ENCODE data around the gene UCKL1. TPM values are rescaled to one million over a fixed set of nuclear protein-coding genes. Genes with fewer than 3 reads are reported as not detected.
A peak's percentile ranks its signal among the peaks of the same experiment; 100 is the strongest.
"Not testable (repeated sequence)": the region's sequence is repeated elsewhere in the genome, so short reads cannot be mapped to it uniquely, and the experiment has no call there.

Gene UCKL1
- total RNA-seq, 1 donor from 2014 or later, result 50.1 TPM

GRCh38 chr20:63976980-63977738 lies 20.9 kb upstream of the UCKL1 start:
- Histone ChIP-seq H3K4me1 (peaks cover 54% of the 10 kb centered on the region), H3K36me3 (no peaks in the 10 kb centered on the region), H3K4me3 (no peak overlapping the region), H3K27me3 (no peaks in the 10 kb centered on the region), H3K27ac (no peak overlapping the region), H3K9me3 (no peaks in the 10 kb centered on the region)
- TF ChIP-seq CTCF (IDR thresholded peaks at IDR 0.05) (no peak), POLR2AphosphoS5 (IDR thresholded peaks at IDR 0.05; ENCODE audit: insufficient read depth in 1 of 2, low read depth in 1 of 2) (no peak), POLR2A (IDR thresholded peaks at IDR 0.05) (no peak)
- intact Hi-C loops (cut with DNase I), result no loop called here
- DNase-seq (ENCODE audit: extremely low spot score in 2 of 2), result no peak

- intact Hi-C loops (cut with DNase I); DNase-seq (ENCODE audit: extremely low spot score in 2 of 2); H3K4me3 ChIP-seq; H3K27ac ChIP-seq; H3K9me3 ChIP-seq; H3K27me3 ChIP-seq; H3K36me3 ChIP-seq: not testable (repeated sequence)
- H3K4me1 ChIP-seq, result peaks cover 50% of the 10 kb centered on the region
These were observed 20.3 kb upstream of the UCKL1 start for GRCh38 chr20:63976511-63976910.

- no peak for DNase-seq (ENCODE audit: extremely low spot score in 2 of 2)
- intact Hi-C loops (cut with DNase I), result loop anchor here (2.0 kb wide), 1 partner anchor 438 kb away; the partner anchor contains the start of gene PTK6
- no peak for TF ChIP-seq POLR2A (IDR thresholded peaks at IDR 0.05)
- no peak for TF ChIP-seq POLR2AphosphoS5 (IDR thresholded peaks at IDR 0.05; ENCODE audit: insufficient read depth in 1 of 2, low read depth in 1 of 2)
- TF ChIP-seq CTCF (IDR thresholded peaks at IDR 0.05), result no peak
- H3K36me3 ChIP-seq, result no peaks in the 10 kb centered on the region
- no peaks in the 10 kb centered on the region for H3K9me3 ChIP-seq
- no peak overlapping the region for H3K4me3 ChIP-seq
- peaks cover 43% of the 10 kb centered on the region for H3K4me1 ChIP-seq
- H3K27me3 ChIP-seq, result no peaks in the 10 kb centered on the region
- H3K27ac ChIP-seq, result no peak overlapping the region
These were observed 18.4 kb upstream of the UCKL1 start for GRCh38 chr20:63974402-63975200.

GRCh38 chr20:63973636-63974401 lies 17.6 kb upstream of the UCKL1 start:
- peak in 1 of 2 donors; percentile 83 for DNase-seq (ENCODE audit: extremely low spot score in 2 of 2)
- Histone ChIP-seq H3K27ac (peak overlapping the region; percentile 49), H3K27me3 (no peaks in the 10 kb centered on the region), H3K4me1 (peaks cover 42% of the 10 kb centered on the region), H3K9me3 (no peaks in the 10 kb centered on the region), H3K4me3 (peak overlapping the region in 1 of 2 donors; percentile 29), H3K36me3 (no peaks in the 10 kb centered on the region)
- intact Hi-C loops (cut with DNase I), result loop anchor here (2.0 kb wide), 1 partner anchor 437 kb away; the partner anchor contains the start of gene PTK6
- TF ChIP-seq POLR2AphosphoS5 (IDR thresholded peaks at IDR 0.05; ENCODE audit: insufficient read depth in 1 of 2, low read depth in 1 of 2) (peak; percentile 39 to 48), POLR2A (IDR thresholded peaks at IDR 0.05) (no peak), CTCF (IDR thresholded peaks at IDR 0.05) (peak; percentile 93 to 97 (median 95))

- H3K4me3 ChIP-seq, result no peak overlapping the region
- no peaks in the 10 kb centered on the region for H3K27me3 ChIP-seq
- H3K36me3 ChIP-seq, result no peaks in the 10 kb centered on the region
- no peaks in the 10 kb centered on the region for H3K9me3 ChIP-seq
- no peak for DNase-seq (ENCODE audit: extremely low spot score in 2 of 2)
- peaks cover 42% of the 10 kb centered on the region for H3K4me1 ChIP-seq
- H3K27ac ChIP-seq, result peak overlapping the region; percentile 49
- TF ChIP-seq POLR2A (IDR thresholded peaks at IDR 0.05) (no peak), CTCF (IDR thresholded peaks at IDR 0.05) (no peak), POLR2AphosphoS5 (IDR thresholded peaks at IDR 0.05; ENCODE audit: insufficient read depth in 1 of 2, low read depth in 1 of 2) (no peak)
- intact Hi-C loops (cut with DNase I), result no loop called here
These were observed 16.9 kb upstream of the UCKL1 start for GRCh38 chr20:63973160-63973479.
